GM19468 (cell line): ENCODE data around the gene AGBL5.
A peak's percentile ranks its signal among the peaks of the same experiment; 100 is the strongest.
"Not testable (repeated sequence)": the region's sequence is repeated elsewhere in the genome, so short reads cannot be mapped to it uniquely, and the experiment has no call there.

Experiments
- ATAC-seq: cut with Tn5 transposase; IDR thresholded peaks from one replicate; pipeline ENCODE4 v1.9.1; 2021; ENCODE audit warnings: mild to moderate bottlenecking, moderate library complexity, moderate number of reproducible peaks; ENCODE audit not compliant: unreplicated experiment; ENCODE audit errors: extremely low read depth

AGBL5 gene

GRCh38 chr2:27074738-27075565 is 23.5 kb downstream of the AGBL5 start:
- no peak for ATAC-seq

DNA sequence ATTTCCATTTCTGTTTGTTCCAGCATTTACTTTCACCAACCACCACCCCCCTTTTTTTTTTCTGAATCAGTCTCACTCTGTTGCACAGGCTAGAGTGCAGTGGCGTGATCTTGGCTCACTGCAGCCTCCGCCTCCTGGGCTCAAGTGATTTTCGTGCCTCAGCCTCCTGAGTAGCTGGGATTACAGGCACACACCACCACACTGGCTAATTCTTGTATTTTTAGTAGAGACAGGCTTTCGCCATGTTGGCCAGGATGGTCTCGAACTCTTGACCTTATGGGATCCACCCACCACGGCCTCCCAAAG is 24.1 kb downstream of the AGBL5 start:
- not testable (repeated sequence) for ATAC-seq

- ATAC-seq: no peak
These were observed 24.9 kb downstream of the AGBL5 start for GRCh38 chr2:27076323-27076722.

DNA sequence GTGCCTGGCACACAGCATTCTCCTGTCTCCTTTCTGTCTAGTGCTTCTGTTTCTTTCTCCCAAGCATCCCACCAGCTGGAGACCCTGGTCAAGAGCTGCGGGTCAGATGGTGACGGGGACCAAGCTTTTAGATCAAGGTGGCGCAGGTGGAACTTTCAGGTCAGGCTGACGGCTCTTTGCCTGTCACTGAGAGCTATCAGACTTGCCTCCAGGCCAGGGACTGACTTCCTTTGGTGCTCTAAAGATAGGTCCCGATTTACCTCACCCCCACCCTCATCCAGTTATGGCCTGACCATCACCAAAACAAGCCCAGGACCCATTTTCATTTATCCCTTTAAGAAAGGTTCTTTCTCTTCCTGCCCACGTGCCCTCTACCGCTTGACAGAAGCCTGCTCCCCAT is 25.8 kb downstream of the AGBL5 start:
- ATAC-seq: no peak

GRCh38 chr2:27078267-27079194 is 27.1 kb downstream of the AGBL5 start, which contains the start of gene EMILIN1:
Gene EMILIN1 (plus strand): TSS chr2:27078615. CDS start chr2:27079066, 451 bp downstream.
- ATAC-seq: no peak

DNA sequence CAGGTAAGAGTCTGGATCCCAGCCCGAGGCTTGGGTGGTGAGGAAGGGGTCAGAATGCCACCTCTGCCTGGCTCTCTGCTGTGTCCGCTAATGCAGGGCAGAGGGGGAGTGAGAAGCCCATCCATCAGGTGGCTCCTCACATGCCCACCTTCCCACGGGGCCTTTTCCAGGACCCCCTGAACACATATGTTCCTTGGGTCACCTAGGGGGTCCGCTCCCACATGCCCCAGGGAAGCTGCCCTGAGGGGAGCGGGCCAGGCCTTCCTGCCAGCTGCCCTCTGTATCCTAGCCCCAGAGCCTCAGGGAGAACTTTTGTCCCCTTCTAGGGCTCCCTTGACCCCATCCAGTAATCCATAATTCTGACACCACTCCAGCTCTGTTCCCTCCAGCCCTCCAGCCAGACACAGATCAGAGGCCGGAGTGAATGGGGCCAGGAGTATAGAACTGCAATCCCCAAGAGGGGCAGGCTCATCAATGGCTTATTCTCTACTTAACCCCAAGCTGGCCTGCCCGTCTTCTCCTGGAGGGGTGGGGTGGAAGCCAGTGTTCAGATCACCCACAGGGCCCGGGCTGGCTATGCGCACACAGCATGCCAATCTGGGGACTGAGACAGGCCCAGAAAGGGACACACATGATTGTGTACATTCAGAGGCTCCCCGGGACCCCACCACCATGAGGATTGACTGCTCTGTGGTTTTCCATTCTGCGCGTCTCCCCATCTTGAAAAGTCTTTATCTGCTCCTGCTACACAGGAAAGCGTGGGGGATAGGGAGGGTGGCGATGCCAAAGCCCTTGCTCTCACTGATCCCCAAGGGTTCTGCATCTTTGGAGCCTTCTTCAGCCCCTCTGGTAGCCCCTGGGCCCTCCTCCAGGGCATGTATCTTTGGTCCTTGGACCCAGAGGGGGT is 28.0 kb downstream of the AGBL5 start:
- ATAC-seq: no peak

DNA sequence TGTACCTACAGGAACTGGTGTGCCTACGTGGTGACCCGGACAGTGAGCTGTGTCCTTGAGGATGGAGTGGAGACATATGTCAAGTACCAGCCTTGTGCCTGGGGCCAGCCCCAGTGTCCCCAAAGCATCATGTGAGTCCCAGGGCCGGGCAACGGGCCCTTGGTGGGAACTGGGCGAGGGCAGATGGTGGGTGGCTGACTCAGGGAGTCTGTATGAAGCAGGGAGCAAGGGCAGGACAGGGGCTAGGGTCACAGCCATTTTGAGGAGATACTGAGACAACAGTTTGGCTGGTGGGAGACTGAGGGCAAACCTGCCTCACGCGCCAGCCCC is 28.6 kb downstream of the AGBL5 start:
- ATAC-seq: no peak

GRCh38 chr2:27080603-27080936 is 29.1 kb downstream of the AGBL5 start:
- ATAC-seq: no peak

DNA sequence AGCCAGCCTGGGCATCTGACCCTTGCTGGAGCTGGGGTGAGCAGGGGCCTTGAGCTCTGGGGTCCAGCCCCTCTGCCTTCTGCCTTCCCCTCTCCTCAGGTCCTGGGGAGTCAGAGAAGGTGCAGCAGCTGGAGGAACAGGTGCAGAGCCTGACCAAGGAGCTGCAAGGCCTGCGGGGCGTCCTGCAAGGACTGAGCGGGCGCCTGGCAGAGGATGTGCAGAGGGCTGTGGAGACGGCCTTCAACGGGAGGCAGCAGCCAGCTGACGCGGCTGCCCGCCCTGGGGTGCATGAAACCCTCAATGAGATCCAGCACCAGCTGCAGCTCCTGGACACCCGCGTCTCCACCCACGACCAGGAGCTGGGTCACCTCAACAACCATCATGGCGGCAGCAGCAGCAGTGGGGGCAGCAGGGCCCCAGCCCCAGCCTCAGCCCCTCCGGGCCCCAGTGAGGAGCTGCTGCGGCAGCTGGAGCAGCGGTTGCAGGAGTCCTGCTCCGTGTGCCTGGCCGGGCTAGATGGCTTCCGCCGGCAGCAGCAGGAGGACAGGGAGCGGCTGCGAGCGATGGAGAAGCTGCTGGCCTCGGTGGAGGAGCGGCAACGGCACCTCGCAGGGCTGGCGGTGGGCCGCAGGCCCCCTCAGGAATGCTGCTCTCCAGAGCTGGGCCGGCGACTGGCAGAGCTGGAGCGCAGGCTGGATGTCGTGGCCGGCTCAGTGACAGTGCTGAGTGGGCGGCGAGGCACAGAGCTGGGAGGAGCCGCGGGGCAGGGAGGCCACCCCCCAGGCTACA is 30.7 kb downstream of the AGBL5 start:
- no peak for ATAC-seq

- ATAC-seq: no peak
These were observed 31.4 kb downstream of the AGBL5 start for GRCh38 chr2:27082773-27083409.

GRCh38 chr2:27083410-27084296 is 32.2 kb downstream of the AGBL5 start:
- ATAC-seq: no peak

DNA sequence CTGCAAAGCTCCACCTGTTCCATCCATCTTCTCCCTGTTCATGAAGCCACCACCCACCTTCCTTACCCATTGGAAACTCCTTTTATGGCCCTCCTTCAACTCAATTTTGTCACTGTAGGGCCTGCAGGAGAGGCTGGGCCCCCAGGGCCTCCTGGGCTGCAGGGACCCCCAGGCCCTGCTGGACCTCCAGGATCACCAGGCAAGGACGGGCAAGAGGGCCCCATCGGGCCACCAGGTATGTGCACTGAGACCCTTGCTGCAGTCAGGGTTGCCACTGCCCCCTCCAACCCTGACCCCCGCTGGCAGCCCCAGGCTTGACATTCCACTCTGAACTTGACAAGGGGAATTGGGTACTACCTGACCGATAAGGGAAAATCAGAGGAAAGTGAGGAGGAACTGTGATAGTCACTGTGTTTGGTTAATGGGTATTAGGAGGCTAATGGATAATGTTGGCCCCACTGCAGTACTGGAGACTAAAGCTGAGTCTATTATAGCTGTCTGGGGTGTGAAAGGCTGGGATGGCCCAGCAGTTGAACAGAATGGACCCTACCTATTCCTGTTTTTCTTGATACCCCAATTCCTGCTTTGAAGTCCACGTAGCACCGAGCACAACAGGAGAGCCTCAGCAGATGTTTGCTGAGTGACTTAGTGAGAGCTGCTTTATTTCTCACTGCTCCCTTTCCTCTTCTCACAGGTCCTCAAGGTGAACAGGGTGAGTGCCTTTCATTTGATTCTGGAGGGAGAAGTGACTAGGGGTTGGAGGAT is 33.0 kb downstream of the AGBL5 start:
- no peak for ATAC-seq

DNA sequence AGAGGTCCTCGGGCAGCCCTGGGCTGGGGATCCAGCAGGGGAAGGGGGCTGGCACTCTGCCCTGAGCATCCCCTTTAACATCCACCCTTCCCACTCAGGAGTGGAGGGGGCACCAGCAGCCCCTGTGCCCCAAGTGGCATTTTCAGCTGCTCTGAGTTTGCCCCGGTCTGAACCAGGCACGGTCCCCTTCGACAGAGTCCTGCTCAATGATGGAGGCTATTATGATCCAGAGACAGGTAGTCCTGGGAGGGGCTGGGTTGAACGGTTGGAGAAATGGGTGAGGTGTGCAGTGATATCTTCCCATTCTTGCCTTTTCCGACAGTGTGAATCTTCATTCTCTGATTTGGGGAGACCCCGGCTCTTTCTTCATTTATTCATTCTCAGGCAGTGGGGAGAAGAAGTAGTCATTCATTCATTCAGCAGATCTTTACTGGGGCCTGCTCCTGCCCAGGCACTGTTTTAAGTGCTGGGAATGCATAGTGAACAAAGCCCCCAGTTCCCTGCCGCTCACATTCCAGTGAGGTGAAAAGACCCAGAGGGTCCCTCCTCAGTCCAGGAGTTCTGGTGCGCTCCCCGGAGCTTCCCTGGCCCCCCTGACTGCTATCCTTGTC is 33.7 kb downstream of the AGBL5 start:
- no peak for ATAC-seq

- no peak for ATAC-seq
These were observed 34.2 kb downstream of the AGBL5 start for GRCh38 chr2:27085673-27086089.

- peak; percentile 73 for ATAC-seq
These were observed 34.7 kb downstream of the AGBL5 start for GRCh38 chr2:27086090-27086723.

GRCh38 chr2:27086724-27087593 is 35.5 kb downstream of the AGBL5 start, which contains the start of gene KHK:
Gene KHK (plus strand): TSS chr2:27086772. CDS start chr2:27087260, 488 bp downstream.
- no peak for ATAC-seq
